ENCODE results near the gene TRIP4.

- TF ChIP-seq EZH2phosphoT487 (IDR thresholded peaks at IDR 0.05; ENCODE audit: low read depth, severe bottlenecking, unreplicated experiment) (no peak), EZH2 (IDR thresholded peaks at IDR 0.05; ENCODE audit: borderline replicate concordance) (no peak)
- TF ChIP-seq, protein P1, sequence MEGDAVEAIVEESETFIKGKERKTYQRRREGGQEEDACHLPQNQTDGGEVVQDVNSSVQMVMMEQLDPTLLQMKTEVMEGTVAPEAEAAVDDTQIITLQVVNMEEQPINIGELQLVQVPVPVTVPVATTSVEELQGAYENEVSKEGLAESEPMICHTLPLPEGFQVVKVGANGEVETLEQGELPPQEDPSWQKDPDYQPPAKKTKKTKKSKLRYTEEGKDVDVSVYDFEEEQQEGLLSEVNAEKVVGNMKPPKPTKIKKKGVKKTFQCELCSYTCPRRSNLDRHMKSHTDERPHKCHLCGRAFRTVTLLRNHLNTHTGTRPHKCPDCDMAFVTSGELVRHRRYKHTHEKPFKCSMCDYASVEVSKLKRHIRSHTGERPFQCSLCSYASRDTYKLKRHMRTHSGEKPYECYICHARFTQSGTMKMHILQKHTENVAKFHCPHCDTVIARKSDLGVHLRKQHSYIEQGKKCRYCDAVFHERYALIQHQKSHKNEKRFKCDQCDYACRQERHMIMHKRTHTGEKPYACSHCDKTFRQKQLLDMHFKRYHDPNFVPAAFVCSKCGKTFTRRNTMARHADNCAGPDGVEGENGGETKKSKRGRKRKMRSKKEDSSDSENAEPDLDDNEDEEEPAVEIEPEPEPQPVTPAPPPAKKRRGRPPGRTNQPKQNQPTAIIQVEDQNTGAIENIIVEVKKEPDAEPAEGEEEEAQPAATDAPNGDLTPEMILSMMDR (IDR thresholded peaks at IDR 0.05; ENCODE audit: poor library complexity): no peak
Measured at GRCh38 chr15:64348455-64348854, 39.2 kb upstream of the TRIP4 start.

Measured in hepatocyte (in vitro differentiated cells).